GM18502 (cell line): ENCODE data around the gene ZDHHC16.
"Not testable (repeated sequence)": the region's sequence is repeated elsewhere in the genome, so short reads cannot be mapped to it uniquely, and the experiment has no call there.

ENCODE experiments used
- ATAC-seq: cut with Tn5 transposase; IDR thresholded peaks from one replicate; pipeline ENCODE4 v1.9.1; 2021; ENCODE audit warnings: mild to moderate bottlenecking; ENCODE audit not compliant: unreplicated experiment, poor library complexity

Gene ZDHHC16

DNA sequence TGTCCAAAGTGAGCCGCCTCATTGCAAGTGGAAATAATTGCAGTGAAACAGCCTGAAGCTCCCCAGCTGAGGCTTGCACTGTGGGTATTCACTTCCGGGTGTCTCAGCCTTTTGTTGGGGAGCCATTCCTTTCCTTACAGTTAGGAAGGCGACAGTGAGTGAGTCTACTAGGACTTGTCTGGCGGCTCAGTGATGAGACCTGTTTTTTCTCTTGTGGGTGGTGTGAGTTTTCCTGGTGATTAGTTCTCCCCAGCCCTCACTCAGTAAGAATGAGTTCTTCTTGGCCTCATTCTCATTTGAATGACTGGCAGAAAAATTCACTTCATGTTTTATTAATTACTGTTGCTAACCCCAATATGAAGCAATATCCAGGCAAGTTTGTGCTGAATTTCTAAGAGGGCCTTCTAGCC is 17.4 kb upstream of the ZDHHC16 start:
- no peak for ATAC-seq

DNA sequence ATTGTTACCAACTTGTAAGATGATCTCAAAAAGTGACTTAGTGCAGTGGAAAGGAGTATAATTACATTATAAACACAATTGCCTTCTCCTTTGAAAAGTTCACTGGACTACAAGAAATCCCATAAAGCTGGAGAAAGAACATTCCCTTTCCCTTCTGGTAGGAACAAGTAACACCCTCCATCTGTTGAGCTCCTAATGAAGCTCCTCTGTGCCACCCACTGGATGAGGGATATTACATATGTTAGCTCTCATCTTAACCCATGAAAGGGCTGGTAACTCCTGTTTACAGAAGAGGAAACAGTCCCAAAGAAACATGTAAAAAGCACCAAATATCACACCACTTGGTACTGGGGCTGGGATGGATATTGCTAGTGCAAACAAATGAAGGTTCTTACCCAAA is 11.9 kb upstream of the ZDHHC16 start:
- ATAC-seq, result no peak

DNA sequence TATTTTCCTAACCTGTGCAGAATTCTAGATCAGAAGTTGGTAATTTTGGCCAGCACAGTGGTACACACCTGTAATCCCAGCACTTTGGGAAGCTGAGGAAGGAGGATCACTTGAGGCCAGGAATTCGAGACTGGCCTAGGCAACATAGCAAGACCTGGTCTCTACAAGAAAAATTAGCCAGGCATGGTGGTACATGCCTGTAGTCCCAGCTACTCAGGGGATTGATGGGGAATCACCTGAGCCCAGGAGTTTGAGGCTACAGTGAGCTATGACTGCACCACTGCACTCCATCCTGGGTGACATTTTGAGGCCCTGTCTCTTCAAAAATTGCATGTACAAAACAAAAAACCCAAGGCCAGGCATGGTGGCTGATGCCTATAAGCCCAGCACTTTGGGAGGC is 11.4 kb upstream of the ZDHHC16 start:
- no peak for ATAC-seq

DNA sequence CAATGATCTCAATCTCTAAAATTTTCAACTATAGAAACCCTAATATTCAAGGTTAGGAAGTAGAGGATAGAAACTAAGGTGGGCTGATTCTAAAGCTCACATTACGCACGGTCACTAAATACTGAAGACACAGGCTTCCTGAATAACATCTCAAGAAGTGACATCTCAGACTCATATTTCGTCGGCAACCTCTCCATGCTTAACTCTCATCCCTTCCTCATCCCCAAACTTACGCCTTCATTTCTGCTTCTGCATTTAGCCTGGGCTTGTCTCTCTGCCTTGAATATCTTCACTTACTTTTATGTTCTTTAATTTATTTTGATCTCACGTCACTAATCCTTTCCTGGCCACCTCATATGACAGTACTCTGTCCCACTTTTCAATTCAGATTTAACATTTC is 10.8 kb upstream of the ZDHHC16 start:
- no peak for ATAC-seq

DNA sequence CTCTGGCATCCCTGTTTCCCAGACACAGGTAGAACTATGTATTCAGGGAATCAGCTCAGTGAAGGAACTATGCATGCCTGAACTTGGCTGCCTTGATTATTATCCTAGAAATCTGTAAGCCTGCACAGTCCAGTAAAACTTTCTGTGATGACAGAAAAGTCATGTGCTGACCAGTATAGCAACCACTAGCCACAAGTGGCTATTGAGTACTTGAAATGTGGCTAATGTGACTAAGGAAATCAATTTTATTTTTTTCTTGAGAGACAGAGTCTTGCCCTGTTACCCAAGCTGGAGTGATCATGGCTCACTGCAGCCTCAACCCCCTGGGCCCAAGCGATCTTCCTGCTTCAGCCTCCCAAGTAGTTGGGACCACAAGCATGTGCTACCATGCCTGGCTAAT is 3.7 kb upstream of the ZDHHC16 start:
- ATAC-seq, result no peak

GRCh38 chr10:97444212-97444611 is 1.8 kb upstream of the ZDHHC16 start:
- no peak for ATAC-seq

GRCh38 chr10:97445357-97445721 is 636 bp upstream of the ZDHHC16 start:
- no peak for ATAC-seq

DNA sequence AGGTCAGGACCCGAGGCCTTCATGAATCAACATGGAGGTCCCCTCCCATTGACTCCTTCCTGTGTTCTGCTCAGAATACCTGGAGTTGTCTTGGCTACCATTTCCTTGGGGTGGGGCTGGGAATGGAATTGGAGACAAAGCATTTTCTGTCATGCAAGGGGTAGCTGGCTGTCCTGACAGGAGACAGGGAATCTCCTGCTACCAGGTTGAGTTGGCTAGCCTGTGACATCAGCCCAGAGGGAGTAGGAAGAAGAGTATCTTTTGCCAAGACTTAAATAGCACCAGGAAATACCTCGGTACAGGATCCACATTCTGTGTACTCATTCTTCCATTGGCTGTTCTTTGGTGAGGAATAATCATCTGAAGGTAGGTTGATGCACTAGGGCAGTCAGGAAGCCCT is 4.9 kb downstream of the ZDHHC16 start:
- ATAC-seq, result no peak

GRCh38 chr10:97451605-97452004 is 5.6 kb downstream of the ZDHHC16 start:
- no peak for ATAC-seq

- no peak for ATAC-seq
Observed at GRCh38 chr10:97452352-97452751, 6.4 kb downstream of the ZDHHC16 start.

DNA sequence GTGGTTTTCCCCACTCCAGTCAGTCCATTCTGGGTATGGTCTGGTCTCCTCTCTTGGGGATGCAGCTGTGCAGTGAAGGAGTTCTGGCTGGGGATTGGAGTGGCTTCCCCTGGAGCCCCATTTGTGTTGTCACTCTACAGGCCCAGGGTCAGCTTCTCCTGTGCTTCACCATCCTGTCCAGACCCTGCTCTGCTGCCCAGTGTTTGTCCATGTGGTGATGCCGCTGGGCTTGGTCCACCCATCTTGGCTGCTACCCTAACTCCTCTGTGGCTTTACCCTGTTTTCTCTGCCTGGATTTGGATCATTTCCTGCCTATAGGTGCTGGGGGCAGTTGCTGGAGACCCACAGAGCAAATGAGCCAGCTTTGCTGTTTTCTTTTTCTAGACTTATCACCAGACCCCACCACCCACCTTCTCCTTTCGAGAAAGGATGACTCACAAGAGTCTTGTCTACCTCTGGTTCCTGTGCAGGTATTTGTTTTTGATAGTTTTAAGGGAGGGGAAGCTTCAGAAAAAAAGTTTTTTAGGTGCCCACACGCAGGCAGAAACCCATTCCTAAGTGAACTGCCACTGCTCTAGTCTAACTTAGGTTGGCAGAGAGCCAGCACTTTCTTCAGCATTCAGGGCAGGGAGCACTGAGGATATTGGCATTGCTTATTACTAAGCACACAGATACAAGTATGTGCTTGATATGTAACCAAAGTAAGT is 8.5 kb downstream of the ZDHHC16 start:
- no peak for ATAC-seq

DNA sequence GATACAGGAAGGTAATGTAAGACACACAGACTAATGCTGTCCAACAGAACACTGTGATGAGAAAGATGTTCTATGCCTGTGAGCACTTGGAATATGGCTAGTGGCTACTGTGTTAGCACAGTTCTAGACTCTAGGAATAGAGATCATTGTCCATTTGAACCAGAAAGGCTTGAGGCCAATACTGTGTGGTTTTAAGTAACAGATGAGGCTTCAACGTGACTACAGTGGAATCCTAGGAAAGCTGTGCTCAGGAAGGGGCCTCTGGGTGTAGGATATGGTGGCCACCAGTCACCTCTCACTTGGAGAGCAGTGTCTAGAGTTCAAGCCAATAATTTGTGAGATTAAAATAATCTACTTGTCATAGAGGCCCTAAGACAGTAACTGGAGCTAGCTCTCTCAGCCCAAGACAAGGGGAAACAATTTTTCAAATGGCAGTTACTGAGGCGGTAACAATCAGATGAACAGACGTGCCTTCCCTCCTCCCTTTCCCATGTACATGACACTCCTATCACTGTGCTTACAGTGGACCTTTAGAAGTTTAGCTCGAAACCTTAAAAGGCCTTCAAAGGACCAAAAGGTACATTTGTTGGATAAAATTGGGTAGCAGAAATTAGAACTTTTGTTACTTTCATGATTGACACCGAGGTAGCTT is 10.2 kb downstream of the ZDHHC16 start:
- no peak for ATAC-seq

- ATAC-seq, result no peak
Observed at GRCh38 chr10:97456686-97457065, 10.7 kb downstream of the ZDHHC16 start.

GRCh38 chr10:97459111-97459510 is 13.1 kb downstream of the ZDHHC16 start:
- ATAC-seq, result no peak

DNA sequence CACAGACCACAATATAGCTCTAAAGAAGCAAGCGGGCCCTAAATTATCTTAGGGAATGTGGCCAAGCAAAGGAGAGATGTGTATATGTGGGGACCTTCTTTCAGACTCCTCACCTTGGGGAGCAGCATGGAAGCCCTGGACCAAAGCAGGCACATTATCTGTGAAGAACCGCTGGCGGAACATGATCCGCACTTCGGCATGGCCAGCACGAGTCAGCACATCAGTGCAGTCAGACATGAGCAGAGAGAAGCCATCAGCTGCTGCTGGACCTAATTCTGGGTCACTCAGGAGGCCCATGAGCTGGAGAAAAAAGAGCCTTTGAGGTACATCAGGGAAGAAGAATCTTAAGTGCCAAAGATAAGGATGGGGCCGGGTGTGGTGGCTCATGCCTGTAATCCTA is 14.0 kb downstream of the ZDHHC16 start:
- no peak for ATAC-seq

DNA sequence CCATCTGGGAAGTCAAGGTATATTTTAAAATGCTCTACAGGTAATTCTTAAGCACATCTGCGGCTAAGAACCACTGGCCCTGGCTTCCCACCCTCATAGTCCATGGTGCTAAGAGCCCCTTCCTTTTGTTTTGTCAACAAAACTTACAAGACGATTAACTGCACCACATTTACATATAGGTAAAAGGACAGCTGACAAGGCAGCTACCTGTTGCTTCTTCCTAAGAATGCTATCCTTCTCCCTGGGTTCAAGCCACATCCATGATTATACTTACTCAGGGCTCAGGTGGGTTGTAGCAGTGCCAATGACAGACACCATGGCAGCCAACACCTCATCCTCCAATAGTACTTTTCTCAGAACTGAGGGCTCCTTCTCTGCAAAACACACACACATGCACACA is 16.3 kb downstream of the ZDHHC16 start:
- ATAC-seq, result no peak

- ATAC-seq, result no peak
Observed at GRCh38 chr10:97463363-97464132, 17.6 kb downstream of the ZDHHC16 start.

DNA sequence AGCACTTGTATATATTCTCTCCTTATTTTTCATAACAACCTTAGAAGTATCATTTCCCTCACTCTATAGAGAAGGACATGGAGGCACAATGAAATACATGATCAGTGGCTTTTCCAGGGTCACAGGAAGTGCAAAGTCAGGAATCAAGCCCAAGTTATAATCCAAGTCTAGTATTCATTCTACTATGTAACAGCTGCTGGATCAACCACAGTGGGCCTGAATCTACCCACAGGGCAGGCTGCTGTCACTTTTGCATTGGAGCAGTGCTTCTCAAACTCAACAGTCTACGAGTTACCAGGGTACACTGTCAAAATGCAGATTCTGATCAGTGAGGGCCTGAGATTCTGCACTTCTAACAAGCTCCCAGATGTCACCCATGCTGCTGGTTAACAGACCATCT is 18.3 kb downstream of the ZDHHC16 start:
- ATAC-seq, result no peak

GRCh38 chr10:97465982-97466381 is 20.0 kb downstream of the ZDHHC16 start:
- no peak for ATAC-seq

DNA sequence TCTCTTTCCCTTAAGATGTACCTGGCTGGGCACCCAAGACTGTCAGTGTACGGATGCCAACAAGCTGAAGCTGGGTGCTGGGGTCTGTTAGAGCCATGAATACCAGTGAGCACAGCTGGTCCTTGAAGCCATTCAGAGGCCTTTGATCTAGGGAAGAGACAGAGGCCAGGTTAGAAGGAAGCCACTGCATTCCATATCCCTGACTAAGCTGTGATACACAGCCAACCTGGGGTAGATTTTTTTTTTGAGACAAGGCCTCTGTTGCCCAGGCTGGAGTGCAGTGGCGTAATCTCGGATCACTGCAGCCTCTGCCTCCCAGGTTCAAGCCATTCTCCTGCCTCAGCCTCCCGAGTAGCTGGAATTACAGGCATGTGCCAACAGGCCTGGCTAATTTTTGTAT is 20.8 kb downstream of the ZDHHC16 start:
- no peak for ATAC-seq

GRCh38 chr10:97468162-97468561 is 22.2 kb downstream of the ZDHHC16 start:
- no peak for ATAC-seq

GRCh38 chr10:97468781-97469180 is 22.8 kb downstream of the ZDHHC16 start:
- ATAC-seq, result not testable (repeated sequence)
